ENCODE data around the gene CLPSL1. TPM values are rescaled to one million over a fixed set of nuclear protein-coding genes. Genes with fewer than 3 reads are reported as not detected.

Gene CLPSL1
- total and polyA plus RNA-seq, 2 donors (not counting 3 experiments of a cell fraction or from before 2014, with no cell fraction given), result not detected

DNA sequence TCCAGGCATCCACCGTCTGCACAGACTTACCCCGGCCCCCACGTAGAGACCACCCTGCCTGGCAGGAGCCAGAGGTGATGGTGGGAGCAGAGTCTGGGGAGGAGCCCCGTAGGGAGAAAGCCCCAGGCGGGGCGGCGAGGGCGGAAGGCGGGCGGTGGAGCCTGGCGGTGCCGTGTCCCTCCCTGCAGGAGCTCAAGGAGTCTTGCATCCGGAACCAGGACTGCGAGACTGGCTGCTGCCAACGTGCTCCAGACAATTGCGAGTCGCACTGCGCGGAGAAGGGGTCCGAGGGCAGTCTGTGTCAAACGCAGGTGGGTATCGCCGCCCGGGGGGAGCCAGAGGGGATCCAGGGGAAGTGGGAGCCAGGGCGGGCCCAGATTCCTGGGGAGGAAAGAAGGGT, 6.0 kb downstream of the CLPSL1 start:
- ChIA-PET POLR2A (no interaction called here), CTCF (interaction anchor here (1.2 kb wide), 1 partner anchor 7 kb away, joined by 3 read pairs; no protein-coding TSS in a partner anchor)
- Histone ChIP-seq H3K4me3 (replicated peaks in 1 of 3; ENCODE audit: insufficient read depth in 1 of 3, low read depth in 1 of 3, low read length in 3 of 3) (no peak overlapping the region), H3K4me2 (ENCODE audit: insufficient read depth, low read length) (no peak overlapping the region), H3K36me3 (ENCODE audit: control insufficient read depth in 2 of 2, extremely low read depth in 1 of 2, insufficient read depth in 2 of 2, low read length in 2 of 2) (no peaks in the 10 kb centered on the region), H2AFZ (ENCODE audit: low read depth, low read length) (no peak overlapping the region), H3K9me1 (replicated peaks; ENCODE audit: control insufficient read depth, extremely low read depth, insufficient read depth, low read length) (no peaks in the 10 kb centered on the region), H3K9ac (replicated peaks; ENCODE audit: extremely low read depth, insufficient read depth, low read length) (no peak overlapping the region), H3K9me3 (replicated peaks; ENCODE audit: control insufficient read depth, insufficient read depth, low read length) (no peaks in the 10 kb centered on the region), H3K4me1 (ENCODE audit: control insufficient read depth, extremely low read depth, insufficient read depth, low read length) (no peaks in the 10 kb centered on the region), H3K27ac (ENCODE audit: insufficient read depth, low read depth, low read length) (no peak overlapping the region), H3K79me2 (ENCODE audit: control insufficient read depth, insufficient read depth, low read length) (no peaks in the 10 kb centered on the region), H4K20me1 (replicated peaks; ENCODE audit: control insufficient read depth, extremely low read depth, insufficient read depth, low read length) (no peaks in the 10 kb centered on the region), H3K27me3 (ENCODE audit: control insufficient read depth in 2 of 2, insufficient read depth in 2 of 2, low read length in 2 of 2) (peaks cover 20 to 23% of the 10 kb centered on the region in 2 experiments)
- TF ChIP-seq EZH2 (IDR thresholded peaks at IDR 0.05; ENCODE audit: borderline replicate concordance, low read depth, low read length, severe bottlenecking), result peak; percentile 67
- TF ChIP-seq JUN (IDR thresholded peaks at IDR 0.05; ENCODE audit: borderline replicate concordance, insufficient read depth, insufficient read length, low read depth), result no peak
- intact Hi-C loops (cut with micrococcal nuclease) (no loop called here), dilution Hi-C loops (cut with MboI; ENCODE audit: extremely low pct_ligation_motif_present, low sequenced_read_pairs) (no loop called here)
- FAIRE-seq, result no peak
- no TSS peak for BruUV-seq (replicated peaks)
- no peak for DNase-seq (ENCODE audit: low read depth, low spot score)

DNA sequence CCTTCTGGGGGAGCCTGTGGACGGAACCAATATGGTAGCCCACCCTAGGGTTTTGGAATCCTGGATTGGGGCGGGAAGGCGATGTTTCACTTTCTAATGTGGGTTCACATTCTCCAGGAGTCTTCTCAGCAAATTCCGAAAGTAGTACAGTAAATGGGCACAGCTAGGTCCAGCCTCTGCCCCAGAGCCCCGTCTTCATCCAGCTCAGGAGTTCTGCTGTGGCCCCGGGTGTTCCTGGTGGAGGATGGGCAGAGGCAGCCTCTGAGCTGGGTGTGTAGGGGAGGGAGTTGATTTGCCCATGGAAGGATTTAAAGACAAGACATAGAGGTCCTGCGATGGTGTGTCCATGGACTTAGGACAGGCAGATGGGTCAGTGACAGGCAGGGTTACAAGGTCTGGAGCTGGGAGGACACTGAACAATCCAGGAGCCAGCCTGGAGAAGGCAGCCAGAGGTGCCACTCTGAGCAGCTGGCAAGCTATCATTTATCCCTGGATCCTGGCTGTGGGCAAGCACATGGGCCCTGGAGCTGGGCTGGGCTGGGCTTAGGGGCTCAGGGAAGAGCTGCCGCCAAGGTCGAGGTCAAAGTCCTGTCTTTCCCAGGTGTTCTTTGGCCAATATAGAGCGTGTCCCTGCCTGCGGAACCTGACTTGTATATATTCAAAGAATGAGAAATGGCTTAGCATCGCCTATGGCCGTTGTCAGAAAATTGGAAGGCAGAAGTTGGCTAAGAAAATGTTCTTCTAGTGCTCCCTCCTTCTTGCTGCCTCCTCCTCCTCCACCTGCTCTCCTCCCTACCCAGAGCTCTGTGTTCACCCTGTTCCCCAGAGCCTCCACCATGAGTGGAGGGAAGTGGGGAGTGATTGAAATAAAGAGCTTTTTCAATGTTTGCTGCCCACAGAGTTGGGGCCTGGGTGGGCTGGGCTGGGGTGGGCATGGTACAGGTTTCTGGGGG, 6.7 kb downstream of the CLPSL1 start:
- no peaks in the 10 kb centered on the region for H3K79me2 ChIP-seq (ENCODE audit: control insufficient read depth, insufficient read depth, low read length)
- no peaks in the 10 kb centered on the region for H3K9me3 ChIP-seq (replicated peaks; ENCODE audit: control insufficient read depth, insufficient read depth, low read length)
- intact Hi-C loops (cut with micrococcal nuclease), result no loop called here
- no peaks in the 10 kb centered on the region for H4K20me1 ChIP-seq (replicated peaks; ENCODE audit: control insufficient read depth, extremely low read depth, insufficient read depth, low read length)
- no peak overlapping the region for H3K9ac ChIP-seq (replicated peaks; ENCODE audit: extremely low read depth, insufficient read depth, low read length)
- H3K4me1 ChIP-seq (ENCODE audit: control insufficient read depth, extremely low read depth, insufficient read depth, low read length), result no peaks in the 10 kb centered on the region
- H3K4me2 ChIP-seq (ENCODE audit: insufficient read depth, low read length), result no peak overlapping the region
- H3K4me3 ChIP-seq (replicated peaks in 1 of 3; ENCODE audit: insufficient read depth in 1 of 3, low read depth in 1 of 3, low read length in 3 of 3), result no peak overlapping the region
- no peak overlapping the region for H3K27ac ChIP-seq (ENCODE audit: insufficient read depth, low read depth, low read length)
- POLR2A ChIA-PET, result interaction anchor here (0.6 kb wide), 1 partner anchor 265 kb away, joined by 5 read pairs; no protein-coding TSS in a partner anchor
- CTCF ChIA-PET, result interaction anchor here (0.5 kb wide), 1 partner anchor 10 kb away, joined by 3 read pairs; no protein-coding TSS in a partner anchor
- no TSS peak for BruUV-seq (replicated peaks)
- no peaks in the 10 kb centered on the region for H3K36me3 ChIP-seq (ENCODE audit: control insufficient read depth in 2 of 2, extremely low read depth in 1 of 2, insufficient read depth in 2 of 2, low read length in 2 of 2)
- no peaks in the 10 kb centered on the region for H3K9me1 ChIP-seq (replicated peaks; ENCODE audit: control insufficient read depth, extremely low read depth, insufficient read depth, low read length)
- TF ChIP-seq POLR2AphosphoS5 (IDR thresholded peaks at IDR 0.05; ENCODE audit: insufficient read depth, low read depth, low read length) (no peak), POLR2A (IDR thresholded peaks at IDR 0.05; ENCODE audit: low read depth, low read length) (no peak)
- TF ChIP-seq, protein P1, sequence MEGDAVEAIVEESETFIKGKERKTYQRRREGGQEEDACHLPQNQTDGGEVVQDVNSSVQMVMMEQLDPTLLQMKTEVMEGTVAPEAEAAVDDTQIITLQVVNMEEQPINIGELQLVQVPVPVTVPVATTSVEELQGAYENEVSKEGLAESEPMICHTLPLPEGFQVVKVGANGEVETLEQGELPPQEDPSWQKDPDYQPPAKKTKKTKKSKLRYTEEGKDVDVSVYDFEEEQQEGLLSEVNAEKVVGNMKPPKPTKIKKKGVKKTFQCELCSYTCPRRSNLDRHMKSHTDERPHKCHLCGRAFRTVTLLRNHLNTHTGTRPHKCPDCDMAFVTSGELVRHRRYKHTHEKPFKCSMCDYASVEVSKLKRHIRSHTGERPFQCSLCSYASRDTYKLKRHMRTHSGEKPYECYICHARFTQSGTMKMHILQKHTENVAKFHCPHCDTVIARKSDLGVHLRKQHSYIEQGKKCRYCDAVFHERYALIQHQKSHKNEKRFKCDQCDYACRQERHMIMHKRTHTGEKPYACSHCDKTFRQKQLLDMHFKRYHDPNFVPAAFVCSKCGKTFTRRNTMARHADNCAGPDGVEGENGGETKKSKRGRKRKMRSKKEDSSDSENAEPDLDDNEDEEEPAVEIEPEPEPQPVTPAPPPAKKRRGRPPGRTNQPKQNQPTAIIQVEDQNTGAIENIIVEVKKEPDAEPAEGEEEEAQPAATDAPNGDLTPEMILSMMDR (IDR thresholded peaks at IDR 0.05; ENCODE audit: extremely low read depth in 1 of 2, insufficient read depth in 1 of 2, low read depth in 1 of 2, low read length in 2 of 2), result no peak
- TF ChIP-seq, protein P2, sequence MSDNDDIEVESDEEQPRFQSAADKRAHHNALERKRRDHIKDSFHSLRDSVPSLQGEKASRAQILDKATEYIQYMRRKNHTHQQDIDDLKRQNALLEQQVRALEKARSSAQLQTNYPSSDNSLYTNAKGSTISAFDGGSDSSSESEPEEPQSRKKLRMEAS (IDR thresholded peaks at IDR 0.05; ENCODE audit: insufficient read depth, insufficient read length), result no peak
- peaks cover 20 to 23% of the 10 kb centered on the region in 2 experiments for H3K27me3 ChIP-seq (ENCODE audit: control insufficient read depth in 2 of 2, insufficient read depth in 2 of 2, low read length in 2 of 2)
- FAIRE-seq (no peak), DNase-seq (ENCODE audit: low read depth, low spot score) (no peak)
- dilution Hi-C loops (cut with MboI; ENCODE audit: extremely low pct_ligation_motif_present, low sequenced_read_pairs), result no loop called here
- no peak overlapping the region for H2AFZ ChIP-seq (ENCODE audit: low read depth, low read length)
